GM18519 (cell line): ENCODE results near the gene AGAP1.

ENCODE experiments used
- ATAC-seq: cut with Tn5 transposase; IDR thresholded peaks from one replicate; pipeline ENCODE4 v1.9.1; 2021; ENCODE audit warnings: mild to moderate bottlenecking, moderate library complexity; ENCODE audit not compliant: unreplicated experiment, low FRiP score

Gene AGAP1

GRCh38 chr2:235582081-235582686 lies 88.3 kb downstream of the AGAP1 start:
- ATAC-seq: no peak

GRCh38 chr2:235582729-235583128 lies 88.9 kb downstream of the AGAP1 start:
- ATAC-seq: no peak

- ATAC-seq: no peak
Observed at GRCh38 chr2:235583144-235583543, 89.3 kb downstream of the AGAP1 start.

GRCh38 chr2:235583925-235584637 lies 90.2 kb downstream of the AGAP1 start:
- no peak for ATAC-seq

- ATAC-seq: no peak
Observed at GRCh38 chr2:235584638-235585007, 90.8 kb downstream of the AGAP1 start.

GRCh38 chr2:235587202-235587601 lies 93.4 kb downstream of the AGAP1 start:
- ATAC-seq: no peak

- no peak for ATAC-seq
Observed at GRCh38 chr2:235588750-235589149, 94.9 kb downstream of the AGAP1 start.

GRCh38 chr2:235591231-235591730 lies 97.4 kb downstream of the AGAP1 start:
- no peak for ATAC-seq

GRCh38 chr2:235591921-235592320 lies 98.1 kb downstream of the AGAP1 start:
- ATAC-seq: no peak

GRCh38 chr2:235592430-235592829 lies 98.6 kb downstream of the AGAP1 start:
- no peak for ATAC-seq

GRCh38 chr2:235592836-235593235 lies 99.0 kb downstream of the AGAP1 start:
- ATAC-seq: no peak

GRCh38 chr2:235594041-235594440 lies 100.2 kb downstream of the AGAP1 start:
- ATAC-seq: no peak

GRCh38 chr2:235594964-235595363 lies 101.1 kb downstream of the AGAP1 start:
- ATAC-seq: no peak

- ATAC-seq: no peak
Observed at GRCh38 chr2:235595422-235596010, 101.7 kb downstream of the AGAP1 start.

GRCh38 chr2:235596272-235596671 lies 102.4 kb downstream of the AGAP1 start:
- ATAC-seq: no peak

- ATAC-seq: no peak
Observed at GRCh38 chr2:235597081-235597615, 103.3 kb downstream of the AGAP1 start.

GRCh38 chr2:235598026-235598425 lies 104.2 kb downstream of the AGAP1 start:
- ATAC-seq: no peak

GRCh38 chr2:235598532-235599531 lies 105.0 kb downstream of the AGAP1 start:
- no peak for ATAC-seq

GRCh38 chr2:235599596-235600338 lies 105.9 kb downstream of the AGAP1 start:
- no peak for ATAC-seq

GRCh38 chr2:235600406-235600805 lies 106.6 kb downstream of the AGAP1 start:
- ATAC-seq: no peak
